IMR-90 (cell line): ENCODE results near the gene ZDHHC14. TPM values are rescaled to one million over a fixed set of nuclear protein-coding genes. Genes with fewer than 3 reads are reported as not detected.

Experiments used
- ATAC-seq: fragments of 200-7000 bp; cut with Tn5 transposase; 2 replicates; pipeline ENCODE4 v1.9.1; 2020; ENCODE audit warnings: low read depth, mild to moderate bottlenecking, moderate library complexity
- BruUV-seq: library from RNA; stranded (reverse); fragments of 400-500 nt; replicated peaks from 2 replicates; lab custom pipeline; 2021; lab: Mats Ljungman, UMichigan
- CTCF ChIA-PET: fragments of 300-600 bp; formaldehyde crosslinking; extraction: SDS; loops from one replicate; lab custom pipeline; 2021; ENCODE audit warnings: antibody characterized with exemption; lab: Yijun Ruan, JAX
- POLR2A ChIA-PET: fragments of 300-600 bp; sonication (Branson Sonifier 250); formaldehyde crosslinking; loops from one replicate; lab custom pipeline; 2022; ENCODE audit warnings: antibody characterized with exemption; ENCODE audit not compliant: unreplicated experiment; lab: Charles Lee
- DNase-seq: peaks from one replicate; pipeline ENCODE4 v3.0.0; 2013
- H2AFZ ChIP-seq: replicated peaks from 2 replicates; pipeline ENCODE3; 2013; ENCODE audit warnings: low read length, mild to moderate bottlenecking; ENCODE audit not compliant: poor library complexity
- H2AK5ac ChIP-seq: 2 replicates; pipeline ENCODE4 v1.6.1; 2013; ENCODE audit warnings: low read depth, low read length, inconsistent platforms
- H2AK9ac ChIP-seq: replicated peaks from 2 replicates; pipeline ENCODE3; 2013; ENCODE audit warnings: mild to moderate bottlenecking, low read depth, low read length, moderate library complexity; ENCODE audit not compliant: poor library complexity
- H2BK120ac ChIP-seq: 2 replicates; pipeline ENCODE4 v1.6.1; 2013; ENCODE audit warnings: low read depth, low read length, inconsistent platforms
- H2BK15ac ChIP-seq: 3 replicates; pipeline ENCODE4 v1.6.1; 2013; ENCODE audit warnings: low read depth, low read length, inconsistent platforms
- H2BK20ac ChIP-seq: 2 replicates; pipeline ENCODE4 v1.6.1; 2013; ENCODE audit warnings: low read depth, mild to moderate bottlenecking, inconsistent platforms, low read length, moderate library complexity
- H2BK5ac ChIP-seq: 2 replicates; pipeline ENCODE4 v1.6.1; 2013; ENCODE audit warnings: mild to moderate bottlenecking, low read depth, low read length, inconsistent platforms; ENCODE audit not compliant: poor library complexity, severe bottlenecking
- H3K14ac ChIP-seq: replicated peaks from 2 replicates; pipeline ENCODE4 v1.6.1; 2013; ENCODE audit warnings: low read depth, low read length, inconsistent platforms
- H3K18ac ChIP-seq: 2 replicates; pipeline ENCODE4 v1.6.1; 2013; ENCODE audit warnings: low read depth, low read length, control low read depth
- H3K23ac ChIP-seq: 2 replicates; pipeline ENCODE4 v1.6.1; 2013; ENCODE audit warnings: low read depth, low read length, inconsistent platforms
- H3K27ac ChIP-seq: 2 replicates; pipeline ENCODE4 v1.5.1; 2013; ENCODE audit warnings: mild to moderate bottlenecking, control low read depth, low read length; ENCODE audit not compliant: insufficient read depth
- H3K27me3 ChIP-seq: 2 replicates; pipeline ENCODE4 v1.6.1; 2013; ENCODE audit warnings: low read length; ENCODE audit not compliant: control insufficient read depth, insufficient read depth
- H3K36me3 ChIP-seq: 2 replicates; pipeline ENCODE4 v1.6.1; 2013; ENCODE audit warnings: low read length, mixed read lengths; ENCODE audit not compliant: control insufficient read depth, insufficient read depth
- H3K4ac ChIP-seq: 2 replicates; pipeline ENCODE4 v1.6.1; 2013; ENCODE audit warnings: low read depth, low read length, inconsistent platforms
- H3K4me1 ChIP-seq: 2 replicates; pipeline ENCODE4 v1.6.1; 2013; ENCODE audit warnings: low read length, mixed read lengths; ENCODE audit not compliant: control insufficient read depth, insufficient read depth
- H3K4me2 ChIP-seq: 2 replicates; pipeline ENCODE4 v1.6.1; 2013; ENCODE audit warnings: low read depth, mild to moderate bottlenecking, control low read depth, low read length, moderate library complexity
- H3K4me3 ChIP-seq: 2 replicates; pipeline ENCODE4 v1.5.1; 2013; ENCODE audit warnings: low read depth, mild to moderate bottlenecking, control low read depth, low read length, moderate library complexity; ENCODE audit not compliant: insufficient read depth
- H3K56ac ChIP-seq: 2 replicates; pipeline ENCODE4 v1.6.1; 2013; ENCODE audit warnings: low read length, inconsistent platforms; ENCODE audit not compliant: insufficient read depth; ENCODE audit errors: extremely low read depth
- H3K79me1 ChIP-seq, 2 experiments: 2 replicates each; pipeline ENCODE4 v1.6.1; 2013; ENCODE audit warnings: low read length in 2 of 2, inconsistent platforms in 1 of 2, low read depth in 1 of 2
- H3K9ac ChIP-seq: 2 replicates; pipeline ENCODE4 v1.6.1; 2013; ENCODE audit warnings: low read depth, low read length, control low read depth
- H3K9me1 ChIP-seq: 2 replicates; pipeline ENCODE4 v1.6.1; 2013; ENCODE audit warnings: low read length, inconsistent platforms; ENCODE audit not compliant: insufficient read depth
- H3K9me3 ChIP-seq: 2 replicates; pipeline ENCODE4 v1.6.1; 2013; ENCODE audit warnings: low read length; ENCODE audit not compliant: control insufficient read depth, insufficient read depth
- H4K20me1 ChIP-seq: 2 replicates; pipeline ENCODE4 v1.6.1; 2013; ENCODE audit warnings: low read length, inconsistent platforms; ENCODE audit not compliant: insufficient read depth
- H4K5ac ChIP-seq: 2 replicates; pipeline ENCODE4 v1.6.1; 2013; ENCODE audit warnings: mild to moderate bottlenecking, low read depth, low read length, control low read depth
- H4K8ac ChIP-seq, 2 experiments: 2 replicates each; pipeline ENCODE4 v1.6.1; 2013; ENCODE audit warnings: low read depth in 2 of 2, low read length in 2 of 2, control low read depth in 1 of 2, inconsistent platforms in 1 of 2
- H4K91ac ChIP-seq: 2 replicates; pipeline ENCODE4 v1.6.1; 2013; ENCODE audit warnings: low read depth, low read length, inconsistent platforms; ENCODE audit not compliant: insufficient read depth
- BHLHE40 ChIP-seq: fragments of 150-350 bp; IDR thresholded peaks from 2 replicates; pipeline ENCODE4 v1.6.1; 2016; ENCODE audit warnings: mild to moderate bottlenecking, low read depth, low read length
- CEBPB ChIP-seq: IDR thresholded peaks from 2 replicates; pipeline ENCODE4 v1.6.1; 2012; ENCODE audit warnings: low read depth, low read length, improper control_type of control experiment
- CHD1 ChIP-seq: IDR thresholded peaks from 2 replicates; pipeline ENCODE4 v1.6.1; 2012; ENCODE audit warnings: low read depth, low read length, improper control_type of control experiment
- CTCF ChIP-seq: conservative IDR thresholded peaks from 2 replicates; pipeline ENCODE4 v1.5.1; 2012; ENCODE audit warnings: mild to moderate bottlenecking, low read depth, low read length, improper control_type of control experiment
- ELK1 ChIP-seq: fragments of 150-350 bp; IDR thresholded peaks from 2 replicates; pipeline ENCODE4 v1.6.1; 2016; ENCODE audit warnings: low read depth, mild to moderate bottlenecking, low read length, moderate library complexity, borderline replicate concordance
- FOS ChIP-seq: fragments of 150-350 bp; IDR thresholded peaks from 2 replicates; pipeline ENCODE4 v1.6.1; 2016; ENCODE audit warnings: low read depth, low read length
- MAFK ChIP-seq: IDR thresholded peaks from 2 replicates; pipeline ENCODE4 v1.6.1; 2012; ENCODE audit warnings: low read depth, low read length, improper control_type of control experiment
- MAZ ChIP-seq: IDR thresholded peaks from 2 replicates; pipeline ENCODE4 v1.6.1; 2012; ENCODE audit warnings: low read depth, mild to moderate bottlenecking, low read length, improper control_type of control experiment, moderate library complexity, borderline replicate concordance
- MXI1 ChIP-seq: IDR thresholded peaks from 2 replicates; pipeline ENCODE4 v1.6.1; 2012; ENCODE audit warnings: low read depth, mild to moderate bottlenecking, low read length, moderate library complexity, borderline replicate concordance
- NFE2L2 ChIP-seq: fragments of 150-350 bp; IDR thresholded peaks from 2 replicates; pipeline ENCODE4 v1.6.1; 2016; ENCODE audit warnings: low read depth, mild to moderate bottlenecking, low read length
- POLR2A ChIP-seq: IDR thresholded peaks from 2 replicates; pipeline ENCODE4 v1.6.1; 2012; ENCODE audit warnings: mild to moderate bottlenecking, low read depth, low read length
- RAD21 ChIP-seq: IDR thresholded peaks from 2 replicates; pipeline ENCODE4 v1.6.1; 2012; ENCODE audit warnings: low read length, improper control_type of control experiment
- RCOR1 ChIP-seq: IDR thresholded peaks from 2 replicates; pipeline ENCODE4 v1.6.1; 2012; ENCODE audit warnings: mild to moderate bottlenecking, low read length, improper control_type of control experiment; ENCODE audit not compliant: insufficient replicate concordance
- RFX5 ChIP-seq: IDR thresholded peaks from 2 replicates; pipeline ENCODE4 v1.8.0; 2012; ENCODE audit warnings: low read depth, mild to moderate bottlenecking, low read length, moderate library complexity
- SMC3 ChIP-seq: fragments of 150-350 bp; IDR thresholded peaks from 2 replicates; pipeline ENCODE4 v1.6.1; 2016; ENCODE audit warnings: low read depth, mild to moderate bottlenecking, antibody characterized with exemption, low read length, moderate library complexity
- USF2 ChIP-seq: fragments of 150-350 bp; IDR thresholded peaks from 2 replicates; pipeline ENCODE4 v1.6.1; 2017; ENCODE audit warnings: mild to moderate bottlenecking, antibody characterized with exemption, low read length, low read depth
- WGBS, 2 experiments: methylation state at CpG; one replicate each; pipeline versions ENCODE4 v1.1.5 to v1.1.7; 2013; ENCODE audit warnings: missing lambda C conversion rate in 2 of 2; ENCODE audit not compliant: insufficient read length in 1 of 2; ENCODE audit errors: extremely low coverage in 2 of 2; 5-methylcytosine and 5-hydroxymethylcytosine counted together
- dilution Hi-C: fragments of 300-500 bp; cut with HindIII; formaldehyde crosslinking; loops from one replicate; pipeline ENCODE4 v1.14.3; 2018; ENCODE audit warnings: low sequenced_read_pairs; ENCODE audit not compliant: unreplicated experiment
- in situ Hi-C: fragments of 300-500 bp; cut with MboI; formaldehyde crosslinking; loops from 3 replicates; pipeline ENCODE4 v1.14.3; 2019; ENCODE audit warnings: low sequenced_read_pairs, inconsistent platforms, mixed read lengths
- intact Hi-C: fragments of 100-400 bp; cut with micrococcal nuclease; formaldehyde crosslinking; loops from 2 replicates; pipeline ENCODE4 v1.10.0; 2022
- polyA plus RNA-seq, 3 experiments: library from polyadenylated mRNA; depleted of rRNA; stranded (reverse); fragments of >200 nt; gene quantifications; 2 replicates each; pipeline ENCODE4 v1.2.3, GENCODE V29; 2012; ENCODE audit warnings: low replicate concordance in 1 of 3
- total RNA-seq: library from RNA; depleted of rRNA; stranded (reverse); fragments of >200 nt; gene quantifications from 2 replicates; pipeline ENCODE4 v1.2.3, GENCODE V29; 2012

Gene ZDHHC14
- total and polyA plus RNA-seq, 2 of the 4 experiments (the other 2 are of a cell fraction), result 0.90 to 2.0 TPM

- Histone ChIP-seq H3K79me1 (no peaks in the 10 kb centered on the region), H2BK20ac (no peak overlapping the region), H3K4me1 (no peaks in the 10 kb centered on the region), H3K27ac (no peak overlapping the region), H3K36me3 (no peaks in the 10 kb centered on the region), H2AK5ac (no peak overlapping the region), H3K9me3 (no peaks in the 10 kb centered on the region), H2BK15ac (no peak overlapping the region), H3K14ac (no peak overlapping the region), H3K23ac (no peak overlapping the region), H2AK9ac (no peak overlapping the region), H4K8ac (no peak overlapping the region), H3K56ac (no peak overlapping the region), H3K18ac (no peak overlapping the region), H3K4me3 (no peak overlapping the region), H2BK5ac (no peak overlapping the region), H3K4ac (no peak overlapping the region), H3K9ac (no peak overlapping the region), H4K20me1 (no peaks in the 10 kb centered on the region), H3K4me2 (no peak overlapping the region), H4K5ac (no peak overlapping the region), H2AFZ (no peak overlapping the region), H4K91ac (no peak overlapping the region), H2BK120ac (no peak overlapping the region), H3K9me1 (no peaks in the 10 kb centered on the region), H3K27me3 (no peaks in the 10 kb centered on the region)
- no TSS peak for BruUV-seq
- ChIA-PET CTCF (interaction anchor here (0.6 kb wide), 1 partner anchor 109 kb away, joined by 3 read pairs; no protein-coding TSS in a partner anchor), POLR2A (no interaction called here)
- peak; percentile 26 for DNase-seq
- no peak for TF ChIP-seq RCOR1
- TF ChIP-seq USF2, result no peak
- no peak for TF ChIP-seq NFE2L2
- TF ChIP-seq FOS, result no peak
- no peak for TF ChIP-seq MAZ
- no peak for TF ChIP-seq CHD1
- no peak for TF ChIP-seq SMC3
- no peak for TF ChIP-seq ELK1
- TF ChIP-seq RFX5, result no peak
- TF ChIP-seq RAD21, result no peak
- TF ChIP-seq MAFK, result no peak
- TF ChIP-seq CEBPB, result no peak
- TF ChIP-seq MXI1, result no peak
- no peak for TF ChIP-seq CTCF
- no peak for TF ChIP-seq POLR2A
- TF ChIP-seq BHLHE40, result no peak
- 86% methylated on average over 1 of the region's 8 CpGs; no CpG with 5 or more reads in 1 of the 2 experiments for WGBS, 2 experiments
- in situ Hi-C loops, result no loop called here
- dilution Hi-C loops, result no loop called here
- intact Hi-C loops, result no loop called here
- no peak for ATAC-seq
Observed at GRCh38 chr6:157640746-157641451, 259.9 kb downstream of the ZDHHC14 start.
